Nephron progenitor cell (in vitro differentiated cells): ENCODE data around the gene MMD.
A peak's percentile ranks its signal among the peaks of the same experiment; 100 is the strongest.

ENCODE experiments used
- DNase-seq: peaks from one replicate; pipeline ENCODE4 v3.0.0; 2021
- H3K27ac Mint-ChIP-seq: 2 replicates; pipeline ENCODE4 v1.8.0; 2021; ENCODE audit warnings: mild to moderate bottlenecking, moderate library complexity, mixed read lengths
- H3K27me3 Mint-ChIP-seq: 2 replicates; pipeline ENCODE4 v1.8.0; 2021; ENCODE audit warnings: mild to moderate bottlenecking, low read depth, mixed read lengths; ENCODE audit not compliant: poor library complexity
- H3K36me3 Mint-ChIP-seq: 2 replicates; pipeline ENCODE4 v1.8.0; 2021; ENCODE audit warnings: low read depth, mixed read lengths
- H3K4me1 Mint-ChIP-seq: 2 replicates; pipeline ENCODE4 v1.8.0; 2021; ENCODE audit warnings: mixed read lengths
- H3K4me3 Mint-ChIP-seq: 2 replicates; pipeline ENCODE4 v1.8.0; 2021; ENCODE audit warnings: mild to moderate bottlenecking, moderate library complexity, mixed read lengths
- H3K9me3 Mint-ChIP-seq: 2 replicates; pipeline ENCODE4 v1.8.0; 2021; ENCODE audit warnings: mild to moderate bottlenecking, moderate library complexity, mixed read lengths
- CTCF ChIP-seq: fragments of 200-600 bp; sonication (generic); IDR thresholded peaks from 2 replicates; pipeline ENCODE4 v1.5.0; 2021; ENCODE audit warnings: antibody characterized with exemption

Gene MMD

GRCh38 chr17:55452139-55452790, 30.6 kb upstream of the MMD start:
- no peak for DNase-seq

DNA sequence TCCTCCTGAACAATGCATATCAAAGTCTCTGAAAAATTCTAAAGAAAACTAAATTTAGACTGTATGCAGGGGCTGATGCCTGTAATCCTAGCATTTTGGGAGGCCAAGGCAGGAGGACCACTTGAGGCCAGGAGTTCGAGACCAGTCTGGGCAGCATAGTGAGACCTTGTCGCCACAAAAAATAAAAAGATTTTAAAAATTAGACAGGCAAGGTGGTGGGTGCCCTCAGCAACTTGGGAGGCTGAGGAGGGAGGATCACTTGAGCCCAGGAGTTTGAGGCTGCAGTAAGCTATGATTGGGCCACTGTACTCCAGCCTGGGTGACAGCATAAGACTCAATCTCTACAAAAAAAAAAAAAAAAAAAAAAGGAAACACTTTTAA, 30.1 kb upstream of the MMD start:
- Mint-ChIP-seq H3K4me1 (peaks cover 8% of the 10 kb centered on the region), H3K27ac (no peak overlapping the region), H3K36me3 (no peaks in the 10 kb centered on the region), H3K9me3 (peaks cover 3% of the 10 kb centered on the region), H3K27me3 (no peaks in the 10 kb centered on the region), H3K4me3 (no peak overlapping the region)
- TF ChIP-seq CTCF, result no peak
- DNase-seq, result no peak

More at GRCh38 chr17:55452139-55452790, 30.6 kb upstream of the MMD start:
- Mint-ChIP-seq H3K4me3 (no peak overlapping the region), H3K27me3 (no peaks in the 10 kb centered on the region), H3K9me3 (peaks cover 3% of the 10 kb centered on the region), H3K36me3 (no peaks in the 10 kb centered on the region), H3K27ac (peak overlapping the region; percentile 52), H3K4me1 (peaks cover 8% of the 10 kb centered on the region)
- no peak for TF ChIP-seq CTCF

GRCh38 chr17:55451203-55451641, 29.6 kb upstream of the MMD start:
- no peak for TF ChIP-seq CTCF
- peaks cover 3% of the 10 kb centered on the region for H3K9me3 Mint-ChIP-seq
- no peaks in the 10 kb centered on the region for H3K36me3 Mint-ChIP-seq
- DNase-seq, result no peak
- H3K4me3 Mint-ChIP-seq, result no peak overlapping the region
- no peak overlapping the region for H3K27ac Mint-ChIP-seq
- no peaks in the 10 kb centered on the region for H3K27me3 Mint-ChIP-seq
- H3K4me1 Mint-ChIP-seq, result peaks cover 8% of the 10 kb centered on the region

GRCh38 chr17:55450232-55450825, 28.7 kb upstream of the MMD start:
- no peak overlapping the region for H3K4me3 Mint-ChIP-seq
- H3K36me3 Mint-ChIP-seq, result no peaks in the 10 kb centered on the region
- no peaks in the 10 kb centered on the region for H3K27me3 Mint-ChIP-seq
- no peak for DNase-seq
- H3K9me3 Mint-ChIP-seq, result peaks cover under 1% of the 10 kb centered on the region
- no peak for TF ChIP-seq CTCF
- peaks cover 8% of the 10 kb centered on the region for H3K4me1 Mint-ChIP-seq
- H3K27ac Mint-ChIP-seq, result no peak overlapping the region

- Mint-ChIP-seq H3K9me3 (no peaks in the 10 kb centered on the region), H3K4me1 (peaks cover 17% of the 10 kb centered on the region), H3K27ac (peak overlapping the region; percentile 39), H3K36me3 (no peaks in the 10 kb centered on the region), H3K27me3 (no peaks in the 10 kb centered on the region), H3K4me3 (no peak overlapping the region)
- DNase-seq, result no peak
- TF ChIP-seq CTCF, result no peak
These were observed 27.0 kb upstream of the MMD start for GRCh38 chr17:55448681-55449080.
